ENCODE results near the gene CACYBP. TPM values are rescaled to one million over a fixed set of nuclear protein-coding genes. Genes with fewer than 3 reads are reported as not detected.

CACYBP gene
- total and polyA plus RNA-seq, 2 of the 13 experiments (the other 11 are each of a cell fraction or from before 2014, with no cell fraction given), result 18.4 to 183 TPM

GRCh38 chr1:174999216-174999935 is 371 bp upstream of the CACYBP start (continued):
- TF ChIP-seq, protein P1, sequence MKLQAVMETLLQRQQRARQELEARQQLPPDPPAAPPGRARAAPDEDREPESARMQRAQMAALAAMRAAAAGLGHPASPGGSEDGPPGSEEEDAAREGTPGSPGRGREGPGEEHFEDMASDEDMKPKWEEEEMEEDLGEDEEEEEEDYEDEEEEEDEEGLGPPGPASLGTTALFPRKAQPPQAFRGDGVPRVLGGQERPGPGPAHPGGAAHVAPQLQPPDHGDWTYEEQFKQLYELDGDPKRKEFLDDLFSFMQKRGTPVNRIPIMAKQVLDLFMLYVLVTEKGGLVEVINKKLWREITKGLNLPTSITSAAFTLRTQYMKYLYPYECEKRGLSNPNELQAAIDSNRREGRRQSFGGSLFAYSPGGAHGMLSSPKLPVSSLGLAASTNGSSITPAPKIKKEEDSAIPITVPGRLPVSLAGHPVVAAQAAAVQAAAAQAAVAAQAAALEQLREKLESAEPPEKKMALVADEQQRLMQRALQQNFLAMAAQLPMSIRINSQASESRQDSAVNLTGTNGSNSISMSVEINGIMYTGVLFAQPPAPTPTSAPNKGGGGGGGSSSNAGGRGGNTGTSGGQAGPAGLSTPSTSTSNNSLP (IDR thresholded peaks at IDR 0.05; ENCODE audit: low read depth, low read length), result peak; percentile 77; the same call in 1 of the 2 replicates
- TF ChIP-seq, protein P2, sequence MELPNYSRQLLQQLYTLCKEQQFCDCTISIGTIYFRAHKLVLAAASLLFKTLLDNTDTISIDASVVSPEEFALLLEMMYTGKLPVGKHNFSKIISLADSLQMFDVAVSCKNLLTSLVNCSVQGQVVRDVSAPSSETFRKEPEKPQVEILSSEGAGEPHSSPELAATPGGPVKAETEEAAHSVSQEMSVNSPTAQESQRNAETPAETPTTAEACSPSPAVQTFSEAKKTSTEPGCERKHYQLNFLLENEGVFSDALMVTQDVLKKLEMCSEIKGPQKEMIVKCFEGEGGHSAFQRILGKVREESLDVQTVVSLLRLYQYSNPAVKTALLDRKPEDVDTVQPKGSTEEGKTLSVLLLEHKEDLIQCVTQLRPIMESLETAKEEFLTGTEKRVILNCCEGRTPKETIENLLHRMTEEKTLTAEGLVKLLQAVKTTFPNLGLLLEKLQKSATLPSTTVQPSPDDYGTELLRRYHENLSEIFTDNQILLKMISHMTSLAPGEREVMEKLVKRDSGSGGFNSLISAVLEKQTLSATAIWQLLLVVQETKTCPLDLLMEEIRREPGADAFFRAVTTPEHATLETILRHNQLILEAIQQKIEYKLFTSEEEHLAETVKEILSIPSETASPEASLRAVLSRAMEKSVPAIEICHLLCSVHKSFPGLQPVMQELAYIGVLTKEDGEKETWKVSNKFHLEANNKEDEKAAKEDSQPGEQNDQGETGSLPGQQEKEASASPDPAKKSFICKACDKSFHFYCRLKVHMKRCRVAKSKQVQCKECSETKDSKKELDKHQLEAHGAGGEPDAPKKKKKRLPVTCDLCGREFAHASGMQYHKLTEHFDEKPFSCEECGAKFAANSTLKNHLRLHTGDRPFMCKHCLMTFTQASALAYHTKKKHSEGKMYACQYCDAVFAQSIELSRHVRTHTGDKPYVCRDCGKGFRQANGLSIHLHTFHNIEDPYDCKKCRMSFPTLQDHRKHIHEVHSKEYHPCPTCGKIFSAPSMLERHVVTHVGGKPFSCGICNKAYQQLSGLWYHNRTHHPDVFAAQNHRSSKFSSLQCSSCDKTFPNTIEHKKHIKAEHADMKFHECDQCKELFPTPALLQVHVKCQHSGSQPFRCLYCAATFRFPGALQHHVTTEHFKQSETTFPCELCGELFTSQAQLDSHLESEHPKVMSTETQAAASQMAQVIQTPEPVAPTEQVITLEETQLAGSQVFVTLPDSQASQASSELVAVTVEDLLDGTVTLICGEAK (IDR thresholded peaks at IDR 0.05), result peak; percentile 69
- TF ChIP-seq, protein P2 (CRISPR knock-in tag; IDR thresholded peaks at IDR 0.05), result peak; percentile 58; the same call in 1 of the 2 replicates
- TF ChIP-seq KMT2A (CRISPR knock-in tag; IDR thresholded peaks at IDR 0.05) (peak; percentile 52; the same call in 1 of the 2 replicates), ZKSCAN8 (CRISPR knock-in tag; IDR thresholded peaks at IDR 0.05; ENCODE audit: borderline replicate concordance) (peak; percentile 15; the same call in 1 of the 2 replicates), KLF9 (CRISPR knock-in tag; IDR thresholded peaks at IDR 0.05; ENCODE audit: low read depth) (peak; percentile 39; the same call in 1 of the 2 replicates), ELF3 (CRISPR knock-in tag; IDR thresholded peaks at IDR 0.05) (peak; percentile 70; the same call in 1 of the 2 replicates), MED1 (CRISPR knock-in tag; IDR thresholded peaks at IDR 0.05) (peak; percentile 5; the same call in 1 of the 2 replicates), RARA (CRISPR knock-in tag; IDR thresholded peaks at IDR 0.05) (peak; percentile 52), CREM (IDR thresholded peaks at IDR 0.05) (peak; percentile 99), CREM (CRISPR knock-in tag; IDR thresholded peaks at IDR 0.05) (peak; percentile 52; the same call in 1 of the 2 replicates), ZNF431 (CRISPR knock-in tag; IDR thresholded peaks at IDR 0.05; ENCODE audit: borderline replicate concordance, low read depth) (no peak), ZMYM4 (CRISPR knock-in tag; IDR thresholded peaks at IDR 0.05) (peak; percentile 90), PHF21A (CRISPR knock-in tag; IDR thresholded peaks at IDR 0.05) (peak; percentile 73; the same call in 1 of the 2 replicates), POLR2AphosphoS2 (IDR thresholded peaks at IDR 0.05; ENCODE audit: low read depth, low read length) (peak; percentile 97)
- TF ChIP-seq, protein P3, sequence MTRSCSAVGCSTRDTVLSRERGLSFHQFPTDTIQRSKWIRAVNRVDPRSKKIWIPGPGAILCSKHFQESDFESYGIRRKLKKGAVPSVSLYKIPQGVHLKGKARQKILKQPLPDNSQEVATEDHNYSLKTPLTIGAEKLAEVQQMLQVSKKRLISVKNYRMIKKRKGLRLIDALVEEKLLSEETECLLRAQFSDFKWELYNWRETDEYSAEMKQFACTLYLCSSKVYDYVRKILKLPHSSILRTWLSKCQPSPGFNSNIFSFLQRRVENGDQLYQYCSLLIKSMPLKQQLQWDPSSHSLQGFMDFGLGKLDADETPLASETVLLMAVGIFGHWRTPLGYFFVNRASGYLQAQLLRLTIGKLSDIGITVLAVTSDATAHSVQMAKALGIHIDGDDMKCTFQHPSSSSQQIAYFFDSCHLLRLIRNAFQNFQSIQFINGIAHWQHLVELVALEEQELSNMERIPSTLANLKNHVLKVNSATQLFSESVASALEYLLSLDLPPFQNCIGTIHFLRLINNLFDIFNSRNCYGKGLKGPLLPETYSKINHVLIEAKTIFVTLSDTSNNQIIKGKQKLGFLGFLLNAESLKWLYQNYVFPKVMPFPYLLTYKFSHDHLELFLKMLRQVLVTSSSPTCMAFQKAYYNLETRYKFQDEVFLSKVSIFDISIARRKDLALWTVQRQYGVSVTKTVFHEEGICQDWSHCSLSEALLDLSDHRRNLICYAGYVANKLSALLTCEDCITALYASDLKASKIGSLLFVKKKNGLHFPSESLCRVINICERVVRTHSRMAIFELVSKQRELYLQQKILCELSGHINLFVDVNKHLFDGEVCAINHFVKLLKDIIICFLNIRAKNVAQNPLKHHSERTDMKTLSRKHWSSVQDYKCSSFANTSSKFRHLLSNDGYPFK (CRISPR knock-in tag; IDR thresholded peaks at IDR 0.05; ENCODE audit: borderline replicate concordance), result peak; percentile 98

Data from HepG2 (cell line).